IMR-90 (cell line): Measurements from ENCODE around the gene MINDY3. TPM values are rescaled to one million over a fixed set of nuclear protein-coding genes. Genes with fewer than 3 reads are reported as not detected.

ENCODE experiments used
- ATAC-seq: fragments of 200-7000 bp; cut with Tn5 transposase; 2 replicates; pipeline ENCODE4 v1.9.1; 2020; ENCODE audit warnings: low read depth, mild to moderate bottlenecking, moderate library complexity
- BruUV-seq: library from RNA; stranded (reverse); fragments of 400-500 nt; replicated peaks from 2 replicates; lab custom pipeline; 2021; lab: Mats Ljungman, UMichigan
- CTCF ChIA-PET: fragments of 300-600 bp; formaldehyde crosslinking; extraction: SDS; loops from one replicate; lab custom pipeline; 2021; ENCODE audit warnings: antibody characterized with exemption; lab: Yijun Ruan, JAX
- POLR2A ChIA-PET: fragments of 300-600 bp; sonication (Branson Sonifier 250); formaldehyde crosslinking; loops from one replicate; lab custom pipeline; 2022; ENCODE audit warnings: antibody characterized with exemption; ENCODE audit not compliant: unreplicated experiment; lab: Charles Lee
- DNase-seq: peaks from one replicate; pipeline ENCODE4 v3.0.0; 2013
- H2AFZ ChIP-seq: replicated peaks from 2 replicates; pipeline ENCODE3; 2013; ENCODE audit warnings: low read length, mild to moderate bottlenecking; ENCODE audit not compliant: poor library complexity
- H2AK5ac ChIP-seq: 2 replicates; pipeline ENCODE4 v1.6.1; 2013; ENCODE audit warnings: low read depth, low read length, inconsistent platforms
- H2AK9ac ChIP-seq: replicated peaks from 2 replicates; pipeline ENCODE3; 2013; ENCODE audit warnings: mild to moderate bottlenecking, low read depth, low read length, moderate library complexity; ENCODE audit not compliant: poor library complexity
- H2BK120ac ChIP-seq: 2 replicates; pipeline ENCODE4 v1.6.1; 2013; ENCODE audit warnings: low read depth, low read length, inconsistent platforms
- H2BK15ac ChIP-seq: 3 replicates; pipeline ENCODE4 v1.6.1; 2013; ENCODE audit warnings: low read depth, low read length, inconsistent platforms
- H2BK20ac ChIP-seq: 2 replicates; pipeline ENCODE4 v1.6.1; 2013; ENCODE audit warnings: low read depth, mild to moderate bottlenecking, inconsistent platforms, low read length, moderate library complexity
- H2BK5ac ChIP-seq: 2 replicates; pipeline ENCODE4 v1.6.1; 2013; ENCODE audit warnings: mild to moderate bottlenecking, low read depth, low read length, inconsistent platforms; ENCODE audit not compliant: poor library complexity, severe bottlenecking
- H3K14ac ChIP-seq: replicated peaks from 2 replicates; pipeline ENCODE4 v1.6.1; 2013; ENCODE audit warnings: low read depth, low read length, inconsistent platforms
- H3K18ac ChIP-seq: 2 replicates; pipeline ENCODE4 v1.6.1; 2013; ENCODE audit warnings: low read depth, low read length, control low read depth
- H3K23ac ChIP-seq: 2 replicates; pipeline ENCODE4 v1.6.1; 2013; ENCODE audit warnings: low read depth, low read length, inconsistent platforms
- H3K27ac ChIP-seq: 2 replicates; pipeline ENCODE4 v1.5.1; 2013; ENCODE audit warnings: mild to moderate bottlenecking, control low read depth, low read length; ENCODE audit not compliant: insufficient read depth
- H3K27me3 ChIP-seq: 2 replicates; pipeline ENCODE4 v1.6.1; 2013; ENCODE audit warnings: low read length; ENCODE audit not compliant: control insufficient read depth, insufficient read depth
- H3K36me3 ChIP-seq: 2 replicates; pipeline ENCODE4 v1.6.1; 2013; ENCODE audit warnings: low read length, mixed read lengths; ENCODE audit not compliant: control insufficient read depth, insufficient read depth
- H3K4ac ChIP-seq: 2 replicates; pipeline ENCODE4 v1.6.1; 2013; ENCODE audit warnings: low read depth, low read length, inconsistent platforms
- H3K4me1 ChIP-seq: 2 replicates; pipeline ENCODE4 v1.6.1; 2013; ENCODE audit warnings: low read length, mixed read lengths; ENCODE audit not compliant: control insufficient read depth, insufficient read depth
- H3K4me2 ChIP-seq: 2 replicates; pipeline ENCODE4 v1.6.1; 2013; ENCODE audit warnings: low read depth, mild to moderate bottlenecking, control low read depth, low read length, moderate library complexity
- H3K4me3 ChIP-seq: 2 replicates; pipeline ENCODE4 v1.5.1; 2013; ENCODE audit warnings: low read depth, mild to moderate bottlenecking, control low read depth, low read length, moderate library complexity; ENCODE audit not compliant: insufficient read depth
- H3K56ac ChIP-seq: 2 replicates; pipeline ENCODE4 v1.6.1; 2013; ENCODE audit warnings: low read length, inconsistent platforms; ENCODE audit not compliant: insufficient read depth; ENCODE audit errors: extremely low read depth
- H3K79me1 ChIP-seq, 2 experiments: 2 replicates each; pipeline ENCODE4 v1.6.1; 2013; ENCODE audit warnings: low read length in 2 of 2, inconsistent platforms in 1 of 2, low read depth in 1 of 2
- H3K9ac ChIP-seq: 2 replicates; pipeline ENCODE4 v1.6.1; 2013; ENCODE audit warnings: low read depth, low read length, control low read depth
- H3K9me1 ChIP-seq: 2 replicates; pipeline ENCODE4 v1.6.1; 2013; ENCODE audit warnings: low read length, inconsistent platforms; ENCODE audit not compliant: insufficient read depth
- H3K9me3 ChIP-seq: 2 replicates; pipeline ENCODE4 v1.6.1; 2013; ENCODE audit warnings: low read length; ENCODE audit not compliant: control insufficient read depth, insufficient read depth
- H4K20me1 ChIP-seq: 2 replicates; pipeline ENCODE4 v1.6.1; 2013; ENCODE audit warnings: low read length, inconsistent platforms; ENCODE audit not compliant: insufficient read depth
- H4K5ac ChIP-seq: 2 replicates; pipeline ENCODE4 v1.6.1; 2013; ENCODE audit warnings: mild to moderate bottlenecking, low read depth, low read length, control low read depth
- H4K8ac ChIP-seq, 2 experiments: 2 replicates each; pipeline ENCODE4 v1.6.1; 2013; ENCODE audit warnings: low read depth in 2 of 2, low read length in 2 of 2, control low read depth in 1 of 2, inconsistent platforms in 1 of 2
- H4K91ac ChIP-seq: 2 replicates; pipeline ENCODE4 v1.6.1; 2013; ENCODE audit warnings: low read depth, low read length, inconsistent platforms; ENCODE audit not compliant: insufficient read depth
- BHLHE40 ChIP-seq: fragments of 150-350 bp; IDR thresholded peaks from 2 replicates; pipeline ENCODE4 v1.6.1; 2016; ENCODE audit warnings: mild to moderate bottlenecking, low read depth, low read length
- CEBPB ChIP-seq: IDR thresholded peaks from 2 replicates; pipeline ENCODE4 v1.6.1; 2012; ENCODE audit warnings: low read depth, low read length, improper control_type of control experiment
- CHD1 ChIP-seq: IDR thresholded peaks from 2 replicates; pipeline ENCODE4 v1.6.1; 2012; ENCODE audit warnings: low read depth, low read length, improper control_type of control experiment
- FOS ChIP-seq: fragments of 150-350 bp; IDR thresholded peaks from 2 replicates; pipeline ENCODE4 v1.6.1; 2016; ENCODE audit warnings: low read depth, low read length
- MAFK ChIP-seq: IDR thresholded peaks from 2 replicates; pipeline ENCODE4 v1.6.1; 2012; ENCODE audit warnings: low read depth, low read length, improper control_type of control experiment
- MAZ ChIP-seq: IDR thresholded peaks from 2 replicates; pipeline ENCODE4 v1.6.1; 2012; ENCODE audit warnings: low read depth, mild to moderate bottlenecking, low read length, improper control_type of control experiment, moderate library complexity, borderline replicate concordance
- MXI1 ChIP-seq: IDR thresholded peaks from 2 replicates; pipeline ENCODE4 v1.6.1; 2012; ENCODE audit warnings: low read depth, mild to moderate bottlenecking, low read length, moderate library complexity, borderline replicate concordance
- NFE2L2 ChIP-seq: fragments of 150-350 bp; IDR thresholded peaks from 2 replicates; pipeline ENCODE4 v1.6.1; 2016; ENCODE audit warnings: low read depth, mild to moderate bottlenecking, low read length
- POLR2A ChIP-seq: IDR thresholded peaks from 2 replicates; pipeline ENCODE4 v1.6.1; 2012; ENCODE audit warnings: mild to moderate bottlenecking, low read depth, low read length
- RAD21 ChIP-seq: IDR thresholded peaks from 2 replicates; pipeline ENCODE4 v1.6.1; 2012; ENCODE audit warnings: low read length, improper control_type of control experiment
- RCOR1 ChIP-seq: IDR thresholded peaks from 2 replicates; pipeline ENCODE4 v1.6.1; 2012; ENCODE audit warnings: mild to moderate bottlenecking, low read length, improper control_type of control experiment; ENCODE audit not compliant: insufficient replicate concordance
- RFX5 ChIP-seq: IDR thresholded peaks from 2 replicates; pipeline ENCODE4 v1.8.0; 2012; ENCODE audit warnings: low read depth, mild to moderate bottlenecking, low read length, moderate library complexity
- SMC3 ChIP-seq: fragments of 150-350 bp; IDR thresholded peaks from 2 replicates; pipeline ENCODE4 v1.6.1; 2016; ENCODE audit warnings: low read depth, mild to moderate bottlenecking, antibody characterized with exemption, low read length, moderate library complexity
- WGBS, 2 experiments: methylation state at CpG; one replicate each; pipeline versions ENCODE4 v1.1.5 to v1.1.7; 2013; ENCODE audit warnings: missing lambda C conversion rate in 2 of 2; ENCODE audit not compliant: insufficient read length in 1 of 2; ENCODE audit errors: extremely low coverage in 2 of 2; 5-methylcytosine and 5-hydroxymethylcytosine counted together
- dilution Hi-C: fragments of 300-500 bp; cut with HindIII; formaldehyde crosslinking; loops from one replicate; pipeline ENCODE4 v1.14.3; 2018; ENCODE audit warnings: low sequenced_read_pairs; ENCODE audit not compliant: unreplicated experiment
- in situ Hi-C: fragments of 300-500 bp; cut with MboI; formaldehyde crosslinking; loops from 3 replicates; pipeline ENCODE4 v1.14.3; 2019; ENCODE audit warnings: low sequenced_read_pairs, inconsistent platforms, mixed read lengths
- intact Hi-C: fragments of 100-400 bp; cut with micrococcal nuclease; formaldehyde crosslinking; loops from 2 replicates; pipeline ENCODE4 v1.10.0; 2022
- polyA plus RNA-seq, 3 experiments: library from polyadenylated mRNA; depleted of rRNA; stranded (reverse); fragments of >200 nt; gene quantifications; 2 replicates each; pipeline ENCODE4 v1.2.3, GENCODE V29; 2012; ENCODE audit warnings: low replicate concordance in 1 of 3
- total RNA-seq: library from RNA; depleted of rRNA; stranded (reverse); fragments of >200 nt; gene quantifications from 2 replicates; pipeline ENCODE4 v1.2.3, GENCODE V29; 2012
- TF ChIP-seq, protein P1 (sequence below): conservative IDR thresholded peaks from 2 replicates; pipeline ENCODE4 v1.5.1; 2012; ENCODE audit warnings: mild to moderate bottlenecking, low read depth, low read length, improper control_type of control experiment
- TF ChIP-seq, protein P2 (sequence below): fragments of 150-350 bp; IDR thresholded peaks from 2 replicates; pipeline ENCODE4 v1.6.1; 2017; ENCODE audit warnings: mild to moderate bottlenecking, antibody characterized with exemption, low read length, low read depth
- TF ChIP-seq, protein P3 (sequence below): fragments of 150-350 bp; IDR thresholded peaks from 2 replicates; pipeline ENCODE4 v1.6.1; 2016; ENCODE audit warnings: low read depth, mild to moderate bottlenecking, low read length, moderate library complexity, borderline replicate concordance

Gene MINDY3
- total and polyA plus RNA-seq, 2 of the 4 experiments (the other 2 are of a cell fraction): 13.9 to 14.5 TPM

DNA sequence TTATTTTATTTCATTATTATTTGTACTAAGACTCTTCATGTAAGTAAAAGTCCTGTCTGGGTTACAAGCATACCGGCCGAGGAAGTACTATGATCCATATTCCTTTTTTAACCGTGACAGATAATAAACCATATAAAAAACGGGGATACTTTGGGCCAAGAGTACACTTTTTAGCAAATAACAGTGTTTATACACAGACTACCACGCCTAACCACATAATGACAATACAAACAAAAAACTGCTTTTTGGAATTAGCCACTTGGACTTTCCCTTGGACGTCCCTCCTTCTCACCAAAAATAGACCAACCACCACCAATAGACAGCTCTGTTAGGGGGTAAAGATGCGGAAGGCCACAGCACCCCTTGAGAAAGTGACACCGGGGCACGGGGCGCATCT, 800 bp downstream of the MINDY3 start:
- intact Hi-C loops (no loop called here), in situ Hi-C loops (no loop called here), dilution Hi-C loops (no loop called here)
- Histone ChIP-seq H3K9ac (peak overlapping the region; percentile 90), H3K18ac (no peak overlapping the region), H3K27ac (peak overlapping the region; percentile 75), H4K5ac (peak overlapping the region; percentile 32), H3K14ac (peak overlapping the region; percentile 67), H2AFZ (peak overlapping the region; percentile 92), H3K9me1 (no peaks in the 10 kb centered on the region; the same call in 1 of the 2 replicates), H3K36me3 (no peaks in the 10 kb centered on the region), H3K27me3 (no peaks in the 10 kb centered on the region), H4K91ac (no peak overlapping the region), H2AK5ac (no peak overlapping the region), H2BK15ac (no peak overlapping the region), H2BK5ac (no peak overlapping the region), H3K9me3 (no peaks in the 10 kb centered on the region), H3K4me3 (peak overlapping the region; percentile 89), H4K20me1 (peaks cover 5% of the 10 kb centered on the region; the same call in 1 of the 2 replicates), H2BK120ac (no peak overlapping the region), H2BK20ac (no peak overlapping the region), H3K4ac (peak overlapping the region; percentile 69; the same call in 1 of the 2 replicates), H3K23ac (peak overlapping the region; percentile 3), H3K56ac (no peak overlapping the region), H2AK9ac (peak overlapping the region; percentile 86), H4K8ac (peak overlapping the region; percentile 77 to 100; a peak in 2 of 4 replicates), H3K79me1 (peaks cover 5 to 29% of the 10 kb centered on the region in 2 experiments; a peak in 2 of 4 replicates), H3K4me1 (no peaks in the 10 kb centered on the region), H3K4me2 (peak overlapping the region; percentile 92)
- ChIA-PET CTCF (interaction anchor here (1.3 kb wide), 1 partner anchor 19 kb away, joined by 3 read pairs; no protein-coding TSS in a partner anchor), POLR2A (no interaction called here)
- BruUV-seq: no TSS peak
- DNase-seq: no peak
- no peak for TF ChIP-seq MAFK
- no peak for TF ChIP-seq FOS
- TF ChIP-seq POLR2A: no peak
- TF ChIP-seq, protein P1, sequence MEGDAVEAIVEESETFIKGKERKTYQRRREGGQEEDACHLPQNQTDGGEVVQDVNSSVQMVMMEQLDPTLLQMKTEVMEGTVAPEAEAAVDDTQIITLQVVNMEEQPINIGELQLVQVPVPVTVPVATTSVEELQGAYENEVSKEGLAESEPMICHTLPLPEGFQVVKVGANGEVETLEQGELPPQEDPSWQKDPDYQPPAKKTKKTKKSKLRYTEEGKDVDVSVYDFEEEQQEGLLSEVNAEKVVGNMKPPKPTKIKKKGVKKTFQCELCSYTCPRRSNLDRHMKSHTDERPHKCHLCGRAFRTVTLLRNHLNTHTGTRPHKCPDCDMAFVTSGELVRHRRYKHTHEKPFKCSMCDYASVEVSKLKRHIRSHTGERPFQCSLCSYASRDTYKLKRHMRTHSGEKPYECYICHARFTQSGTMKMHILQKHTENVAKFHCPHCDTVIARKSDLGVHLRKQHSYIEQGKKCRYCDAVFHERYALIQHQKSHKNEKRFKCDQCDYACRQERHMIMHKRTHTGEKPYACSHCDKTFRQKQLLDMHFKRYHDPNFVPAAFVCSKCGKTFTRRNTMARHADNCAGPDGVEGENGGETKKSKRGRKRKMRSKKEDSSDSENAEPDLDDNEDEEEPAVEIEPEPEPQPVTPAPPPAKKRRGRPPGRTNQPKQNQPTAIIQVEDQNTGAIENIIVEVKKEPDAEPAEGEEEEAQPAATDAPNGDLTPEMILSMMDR: no peak
- TF ChIP-seq, protein P2, sequence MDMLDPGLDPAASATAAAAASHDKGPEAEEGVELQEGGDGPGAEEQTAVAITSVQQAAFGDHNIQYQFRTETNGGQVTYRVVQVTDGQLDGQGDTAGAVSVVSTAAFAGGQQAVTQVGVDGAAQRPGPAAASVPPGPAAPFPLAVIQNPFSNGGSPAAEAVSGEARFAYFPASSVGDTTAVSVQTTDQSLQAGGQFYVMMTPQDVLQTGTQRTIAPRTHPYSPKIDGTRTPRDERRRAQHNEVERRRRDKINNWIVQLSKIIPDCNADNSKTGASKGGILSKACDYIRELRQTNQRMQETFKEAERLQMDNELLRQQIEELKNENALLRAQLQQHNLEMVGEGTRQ: no peak
- TF ChIP-seq NFE2L2: no peak
- no peak for TF ChIP-seq RAD21
- TF ChIP-seq, protein P3, sequence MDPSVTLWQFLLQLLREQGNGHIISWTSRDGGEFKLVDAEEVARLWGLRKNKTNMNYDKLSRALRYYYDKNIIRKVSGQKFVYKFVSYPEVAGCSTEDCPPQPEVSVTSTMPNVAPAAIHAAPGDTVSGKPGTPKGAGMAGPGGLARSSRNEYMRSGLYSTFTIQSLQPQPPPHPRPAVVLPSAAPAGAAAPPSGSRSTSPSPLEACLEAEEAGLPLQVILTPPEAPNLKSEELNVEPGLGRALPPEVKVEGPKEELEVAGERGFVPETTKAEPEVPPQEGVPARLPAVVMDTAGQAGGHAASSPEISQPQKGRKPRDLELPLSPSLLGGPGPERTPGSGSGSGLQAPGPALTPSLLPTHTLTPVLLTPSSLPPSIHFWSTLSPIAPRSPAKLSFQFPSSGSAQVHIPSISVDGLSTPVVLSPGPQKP: no peak
- TF ChIP-seq CHD1: no peak
- TF ChIP-seq CEBPB: no peak
- TF ChIP-seq RCOR1: no peak
- TF ChIP-seq BHLHE40: no peak
- TF ChIP-seq MAZ: no peak
- TF ChIP-seq RFX5: no peak
- TF ChIP-seq SMC3: no peak
- no peak for TF ChIP-seq MXI1
- WGBS, 2 experiments: no CpG with 5 or more reads among the region's 10 CpGs
- ATAC-seq: no peak
